Stimulated activated CD4-positive, alpha-beta T cell treated with anti-CD3 and anti-CD28 coated beads, TNF-alpha, amount 100 ng/mL, for 48 hours (primary cell): ENCODE measurements around the gene UBN1.

Experiments
- DNase-seq, 3 donors: peaks; one replicate each; pipeline ENCODE4 v3.0.0-alpha.2; 2020; ENCODE audit warnings: low read depth in 3 of 3

Gene UBN1, protein sequence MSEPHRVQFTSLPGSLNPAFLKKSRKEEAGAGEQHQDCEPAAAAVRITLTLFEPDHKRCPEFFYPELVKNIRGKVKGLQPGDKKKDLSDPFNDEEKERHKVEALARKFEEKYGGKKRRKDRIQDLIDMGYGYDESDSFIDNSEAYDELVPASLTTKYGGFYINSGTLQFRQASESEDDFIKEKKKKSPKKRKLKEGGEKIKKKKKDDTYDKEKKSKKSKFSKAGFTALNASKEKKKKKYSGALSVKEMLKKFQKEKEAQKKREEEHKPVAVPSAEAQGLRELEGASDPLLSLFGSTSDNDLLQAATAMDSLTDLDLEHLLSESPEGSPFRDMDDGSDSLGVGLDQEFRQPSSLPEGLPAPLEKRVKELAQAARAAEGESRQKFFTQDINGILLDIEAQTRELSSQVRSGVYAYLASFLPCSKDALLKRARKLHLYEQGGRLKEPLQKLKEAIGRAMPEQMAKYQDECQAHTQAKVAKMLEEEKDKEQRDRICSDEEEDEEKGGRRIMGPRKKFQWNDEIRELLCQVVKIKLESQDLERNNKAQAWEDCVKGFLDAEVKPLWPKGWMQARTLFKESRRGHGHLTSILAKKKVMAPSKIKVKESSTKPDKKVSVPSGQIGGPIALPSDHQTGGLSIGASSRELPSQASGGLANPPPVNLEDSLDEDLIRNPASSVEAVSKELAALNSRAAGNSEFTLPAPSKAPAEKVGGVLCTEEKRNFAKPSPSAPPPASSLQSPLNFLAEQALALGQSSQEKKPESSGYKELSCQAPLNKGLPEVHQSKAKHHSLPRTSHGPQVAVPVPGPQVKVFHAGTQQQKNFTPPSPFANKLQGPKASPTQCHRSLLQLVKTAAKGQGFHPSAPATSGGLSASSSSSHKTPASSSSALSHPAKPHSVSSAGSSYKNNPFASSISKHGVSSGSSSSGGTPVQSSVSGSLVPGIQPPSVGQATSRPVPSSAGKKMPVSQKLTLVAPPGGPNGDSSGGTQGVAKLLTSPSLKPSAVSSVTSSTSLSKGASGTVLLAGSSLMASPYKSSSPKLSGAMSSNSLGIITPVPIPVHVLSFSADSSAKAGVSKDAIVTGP (N-terminal part only)

GRCh38 chr16:4846901-4847773 is at the start of gene UBN1, which contains the start of gene GLYR1:
TSS of gene UBN1 (plus strand) at chr16:4847481. CDS start at chr16:4852918, 5,437 bp downstream.
TSS of gene GLYR1 (minus strand) at chr16:4847288. CDS start at chr16:4847265, 23 bp downstream.
- peak; percentile 99 to 100 (median 100) for DNase-seq

DNA sequence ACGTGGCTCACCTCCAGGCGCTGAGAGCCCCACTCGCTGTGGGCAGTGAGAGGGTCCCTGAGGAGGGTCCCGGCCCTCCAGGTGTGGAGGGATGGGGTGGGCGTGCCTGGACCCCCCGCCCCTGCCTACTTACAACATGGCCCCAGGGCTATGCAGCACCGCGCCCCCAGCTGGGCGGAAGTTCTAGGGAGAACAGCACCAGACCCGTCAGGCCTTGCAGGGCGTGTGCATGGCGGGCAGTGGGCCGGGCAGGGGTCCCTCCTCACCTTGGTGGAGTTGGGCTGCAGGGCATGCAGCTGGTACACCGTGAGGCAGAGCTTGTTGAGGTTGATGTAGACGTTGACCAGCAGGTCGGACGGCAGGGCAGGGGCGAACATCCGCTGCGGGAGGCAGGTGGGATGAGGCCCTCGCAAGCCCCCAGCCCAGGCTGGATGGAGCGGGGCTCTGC is 49.5 kb upstream of the UBN1 start:
- DNase-seq: no peak

GRCh38 chr16:4798456-4798855 is 48.8 kb upstream of the UBN1 start:
- DNase-seq: no peak

- no peak for DNase-seq
Observed at GRCh38 chr16:4799171-4799855, 48.0 kb upstream of the UBN1 start.

DNA sequence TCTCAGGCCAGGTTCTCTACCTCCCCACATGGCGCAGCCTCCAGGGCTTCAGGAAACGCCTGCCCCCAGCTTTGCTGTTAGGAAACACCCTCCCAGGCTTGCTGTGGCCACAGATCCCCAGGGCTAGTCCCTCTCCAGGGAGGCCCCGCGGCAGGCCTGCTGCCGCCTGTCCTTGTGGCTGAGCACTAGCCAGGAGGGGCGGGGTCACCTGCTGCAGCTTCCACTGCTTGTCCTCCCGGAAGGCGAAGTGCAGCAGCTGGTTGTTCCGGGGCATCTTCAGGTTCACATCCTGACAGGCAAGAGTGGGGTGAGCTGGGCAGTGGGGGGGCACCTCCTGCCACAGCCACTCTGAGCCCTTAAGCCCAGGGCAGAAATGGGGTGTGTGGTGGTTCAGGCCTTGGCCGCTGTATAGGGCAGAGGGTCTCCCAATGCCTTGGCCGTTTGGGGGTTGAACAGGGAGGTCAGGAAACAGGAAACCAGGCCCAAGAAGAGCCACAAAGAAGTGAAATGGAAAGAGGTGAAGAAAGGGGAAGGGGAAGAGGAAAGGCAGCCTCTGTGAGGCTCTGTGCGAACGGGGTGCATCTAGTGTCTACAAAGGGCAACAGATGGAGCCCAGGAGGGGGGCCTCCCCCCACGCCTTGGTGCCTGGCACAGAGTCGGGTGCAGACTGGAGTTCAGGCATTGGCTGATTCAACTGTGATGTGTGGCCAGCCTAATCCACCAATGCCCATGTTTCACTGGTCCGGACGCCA is 46.8 kb upstream of the UBN1 start:
- DNase-seq: no peak

DNA sequence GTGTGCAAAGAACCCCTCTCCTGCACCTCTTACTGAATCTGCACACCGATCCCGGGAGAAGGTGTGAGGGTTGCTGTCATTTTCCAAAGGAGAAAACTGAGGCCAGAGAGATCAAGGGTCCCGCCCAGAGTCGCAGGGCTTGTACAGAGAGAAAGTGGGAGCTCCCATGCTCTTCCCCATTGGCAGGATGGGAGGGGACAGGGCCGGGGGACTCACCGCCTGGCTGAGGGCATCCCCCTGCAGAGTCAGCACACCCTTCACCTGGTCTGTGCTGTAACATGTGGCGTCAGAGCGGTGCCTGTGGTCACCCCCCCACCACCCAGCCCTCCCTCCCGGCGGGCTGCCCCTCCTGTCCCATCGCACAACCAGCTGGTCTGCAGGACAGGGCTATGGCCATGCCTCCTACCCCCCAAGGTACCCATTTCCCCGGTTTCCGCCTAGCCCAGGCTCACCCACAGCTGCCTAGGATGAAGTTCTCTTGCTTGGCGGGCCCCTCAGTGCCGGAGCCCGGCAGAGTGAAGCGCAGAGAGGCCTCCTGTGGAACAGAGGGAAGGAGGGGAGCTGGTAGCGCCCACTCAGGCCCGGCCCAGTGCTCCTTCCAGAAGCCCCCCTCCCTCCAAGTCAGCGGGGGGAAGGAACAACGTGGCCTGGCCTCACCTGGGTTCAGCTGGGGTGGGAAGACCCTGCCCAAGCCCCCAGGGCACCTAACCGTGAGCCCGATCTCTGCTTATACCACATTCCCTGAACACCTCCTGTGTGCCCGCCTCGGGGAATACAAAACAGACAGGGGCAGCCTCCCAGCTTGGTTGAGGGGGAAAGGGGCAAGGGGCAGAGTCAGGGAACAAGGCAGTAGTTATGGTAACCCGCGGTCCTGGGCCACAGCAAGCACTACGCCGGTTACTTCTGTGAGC is 46.0 kb upstream of the UBN1 start:
- DNase-seq: no peak

GRCh38 chr16:4801962-4802658 is 45.2 kb upstream of the UBN1 start, which contains the start of gene ROGDI:
TSS of gene ROGDI (minus strand) at chr16:4802633. CDS start at chr16:4802571, 62 bp downstream.
- DNase-seq: peak; percentile 39 to 65 (median 46)

DNA sequence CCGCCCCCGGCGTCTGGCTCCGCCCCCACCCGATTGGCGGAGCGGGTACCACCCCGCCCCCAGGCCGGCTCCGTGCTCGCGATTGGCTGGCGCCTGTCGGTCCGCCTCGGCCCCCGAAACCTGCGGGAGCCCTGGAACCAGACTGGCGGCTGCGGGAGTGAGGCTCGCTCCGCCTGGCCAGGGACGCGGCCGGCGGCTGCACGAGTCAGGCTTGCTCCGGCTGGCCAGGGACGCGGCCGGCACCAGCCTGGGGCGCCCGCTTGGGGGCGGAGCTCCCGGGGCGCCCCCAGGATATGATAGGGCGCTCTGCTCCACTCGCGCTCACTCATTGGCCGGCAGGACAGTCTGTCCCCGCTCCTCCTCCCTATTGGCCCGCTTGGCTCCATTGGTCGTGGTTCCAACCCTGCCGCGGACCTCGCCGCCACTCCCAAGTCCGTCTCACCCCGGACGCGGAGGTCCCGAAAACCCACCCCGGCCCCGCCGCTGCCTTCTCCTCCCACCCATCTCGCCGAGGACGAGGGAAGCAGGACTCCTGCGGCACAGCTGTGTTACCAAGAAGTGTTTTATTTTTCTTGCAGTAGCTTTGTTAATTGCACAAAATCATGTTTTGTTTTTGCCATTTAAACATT is 44.5 kb upstream of the UBN1 start:
- peak; percentile 71 to 93 (median 73) for DNase-seq

DNA sequence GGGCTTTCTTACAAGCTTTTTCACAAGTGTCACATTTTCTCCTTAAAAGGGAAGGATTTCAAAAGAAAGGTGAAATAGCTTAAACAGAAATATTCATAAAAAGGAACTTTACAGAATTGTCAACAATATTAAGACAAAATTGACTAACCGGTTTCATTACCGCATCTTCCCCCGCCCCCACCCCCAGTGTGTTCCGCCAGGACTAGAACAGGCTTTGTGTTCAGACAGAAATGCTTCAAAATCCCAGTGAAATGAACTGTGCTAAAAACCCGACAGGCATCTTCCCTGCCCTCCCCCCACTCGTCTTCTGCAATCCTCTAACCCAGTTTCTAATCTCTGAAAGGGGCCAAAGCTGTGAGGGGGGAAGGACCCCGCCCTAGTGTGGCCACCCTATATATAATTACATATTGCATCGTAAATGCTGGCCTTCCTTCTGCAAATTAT is 43.9 kb upstream of the UBN1 start:
- no peak for DNase-seq

- no peak for DNase-seq
Observed at GRCh38 chr16:4803898-4804762, 43.2 kb upstream of the UBN1 start.

- no peak for DNase-seq
Observed at GRCh38 chr16:4805231-4805630, 42.0 kb upstream of the UBN1 start.

DNA sequence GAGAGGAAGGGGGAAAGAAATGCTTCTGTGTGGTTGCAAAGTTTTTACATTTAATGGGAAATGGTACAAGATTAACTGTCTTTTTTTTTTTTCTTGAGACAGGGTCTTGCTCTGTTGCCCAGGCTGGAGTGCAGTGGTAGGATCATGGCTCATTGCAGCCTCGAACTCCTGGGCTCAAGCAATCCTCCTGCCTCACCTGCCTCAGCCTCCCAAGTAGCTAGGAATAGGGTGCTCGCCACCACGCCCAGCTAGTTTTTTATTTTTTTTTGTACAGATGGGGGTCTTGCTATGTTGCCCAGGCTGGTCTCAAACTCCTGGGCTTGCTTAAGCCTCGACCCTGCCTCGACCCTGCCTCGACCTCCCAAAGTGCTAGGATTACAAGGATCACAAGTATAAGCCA is 41.0 kb upstream of the UBN1 start:
- no peak for DNase-seq

- DNase-seq: no peak
Observed at GRCh38 chr16:4811242-4811641, 36.0 kb upstream of the UBN1 start.

GRCh38 chr16:4811773-4812172 is 35.5 kb upstream of the UBN1 start:
- no peak for DNase-seq

GRCh38 chr16:4813251-4814003 is 33.9 kb upstream of the UBN1 start:
- DNase-seq: no peak

DNA sequence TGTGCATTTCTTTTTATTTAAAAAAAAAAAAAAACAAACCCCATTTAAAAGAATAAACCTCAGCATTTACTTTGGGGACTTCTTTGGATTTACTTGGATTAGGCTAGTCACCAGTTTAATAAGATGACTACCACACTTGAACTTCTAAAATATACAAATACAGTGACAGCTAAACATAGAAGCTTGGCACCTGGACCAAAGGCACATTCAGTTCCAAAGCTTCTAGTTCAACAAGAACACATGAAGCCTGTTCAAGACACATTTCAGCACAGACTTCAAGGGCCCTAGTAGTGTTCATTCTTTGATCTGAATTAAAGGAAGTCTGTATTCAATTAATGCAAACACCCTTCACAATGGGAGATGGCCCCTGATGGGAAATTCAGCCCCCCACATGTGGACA is 33.2 kb upstream of the UBN1 start:
- DNase-seq: no peak
